GM13976 (cell line): ENCODE data around the gene TRIM27.
A peak's percentile ranks its signal among the peaks of the same experiment; 100 is the strongest.

Experiments used
- DNase-seq: peaks from one replicate; pipeline ENCODE4 v3.0.0; 2012; ENCODE audit warnings: low spot score
- in situ Hi-C: fragments of 300-500 bp; cut with MboI; formaldehyde crosslinking; loops from one replicate; pipeline ENCODE4 v1.12.0; 2022; ENCODE audit warnings: low sequenced_read_pairs, mixed read lengths, inconsistent platforms; ENCODE audit not compliant: unreplicated experiment
- TF ChIP-seq, protein P1 (sequence below): IDR thresholded peaks from 2 replicates; pipeline ENCODE4 v1.5.1; 2012; ENCODE audit warnings: borderline replicate concordance, mild to moderate bottlenecking; ENCODE audit not compliant: insufficient read depth; ENCODE audit errors: extremely low read depth, missing control alignments, control extremely low read depth

Gene TRIM27

DNA sequence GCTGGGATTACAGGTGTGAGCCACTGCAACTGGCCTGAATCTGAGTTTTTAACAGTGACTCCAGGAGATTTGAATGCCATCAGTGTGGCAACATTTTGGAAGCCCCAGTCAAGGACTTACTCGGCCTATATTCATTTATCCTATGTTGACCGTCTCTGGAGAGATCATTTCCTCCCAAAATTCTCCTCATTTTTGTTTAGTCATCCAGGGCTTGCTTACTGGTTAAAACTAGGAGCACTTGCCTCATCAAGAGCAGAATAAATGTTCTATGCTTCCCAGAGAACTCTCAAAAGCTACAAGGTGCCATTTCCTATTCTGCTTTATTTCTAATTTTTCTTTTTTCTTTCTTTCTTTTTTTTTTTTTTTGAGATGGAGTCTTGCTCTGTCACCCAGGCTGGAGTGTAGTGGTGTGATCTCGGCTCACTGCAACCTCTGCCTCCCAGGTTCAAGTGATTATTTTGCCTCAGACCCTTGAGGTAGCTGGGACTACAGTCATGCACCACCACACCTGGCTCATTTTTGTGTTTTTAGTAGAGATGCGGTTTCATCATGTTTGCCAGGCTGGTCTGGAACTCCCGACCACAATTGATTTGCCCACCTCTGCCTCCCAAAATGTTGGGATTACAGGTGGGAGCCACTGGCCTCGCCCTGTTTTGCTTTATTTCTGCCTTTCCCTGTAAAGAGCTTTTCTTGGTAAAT, 23.4 kb upstream of the TRIM27 start:
- in situ Hi-C loops: no loop called here
- TF ChIP-seq, protein P1, sequence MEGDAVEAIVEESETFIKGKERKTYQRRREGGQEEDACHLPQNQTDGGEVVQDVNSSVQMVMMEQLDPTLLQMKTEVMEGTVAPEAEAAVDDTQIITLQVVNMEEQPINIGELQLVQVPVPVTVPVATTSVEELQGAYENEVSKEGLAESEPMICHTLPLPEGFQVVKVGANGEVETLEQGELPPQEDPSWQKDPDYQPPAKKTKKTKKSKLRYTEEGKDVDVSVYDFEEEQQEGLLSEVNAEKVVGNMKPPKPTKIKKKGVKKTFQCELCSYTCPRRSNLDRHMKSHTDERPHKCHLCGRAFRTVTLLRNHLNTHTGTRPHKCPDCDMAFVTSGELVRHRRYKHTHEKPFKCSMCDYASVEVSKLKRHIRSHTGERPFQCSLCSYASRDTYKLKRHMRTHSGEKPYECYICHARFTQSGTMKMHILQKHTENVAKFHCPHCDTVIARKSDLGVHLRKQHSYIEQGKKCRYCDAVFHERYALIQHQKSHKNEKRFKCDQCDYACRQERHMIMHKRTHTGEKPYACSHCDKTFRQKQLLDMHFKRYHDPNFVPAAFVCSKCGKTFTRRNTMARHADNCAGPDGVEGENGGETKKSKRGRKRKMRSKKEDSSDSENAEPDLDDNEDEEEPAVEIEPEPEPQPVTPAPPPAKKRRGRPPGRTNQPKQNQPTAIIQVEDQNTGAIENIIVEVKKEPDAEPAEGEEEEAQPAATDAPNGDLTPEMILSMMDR: no peak
- no peak for DNase-seq

DNA sequence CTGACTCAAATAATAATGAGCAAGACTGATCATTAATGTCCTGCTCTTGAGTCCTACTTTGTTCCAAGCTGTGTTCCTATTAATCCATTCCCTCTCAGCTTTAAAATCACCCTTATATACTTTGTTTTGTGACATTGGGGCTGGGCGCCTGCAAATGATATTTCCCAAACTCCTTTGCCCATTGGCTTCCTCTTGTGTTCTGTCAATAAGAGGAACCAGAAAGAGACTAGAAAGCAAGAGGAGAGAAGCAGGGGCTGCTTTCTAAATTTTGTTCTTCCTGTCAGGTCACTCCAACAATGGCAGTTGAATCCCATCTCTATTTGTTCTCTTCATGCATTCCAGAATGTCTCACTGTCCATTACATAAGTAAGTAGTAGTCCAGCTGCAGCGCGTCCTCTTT, 21.6 kb upstream of the TRIM27 start:
- in situ Hi-C loops: no loop called here
- no peak for DNase-seq
- TF ChIP-seq, protein P1: no peak

DNA sequence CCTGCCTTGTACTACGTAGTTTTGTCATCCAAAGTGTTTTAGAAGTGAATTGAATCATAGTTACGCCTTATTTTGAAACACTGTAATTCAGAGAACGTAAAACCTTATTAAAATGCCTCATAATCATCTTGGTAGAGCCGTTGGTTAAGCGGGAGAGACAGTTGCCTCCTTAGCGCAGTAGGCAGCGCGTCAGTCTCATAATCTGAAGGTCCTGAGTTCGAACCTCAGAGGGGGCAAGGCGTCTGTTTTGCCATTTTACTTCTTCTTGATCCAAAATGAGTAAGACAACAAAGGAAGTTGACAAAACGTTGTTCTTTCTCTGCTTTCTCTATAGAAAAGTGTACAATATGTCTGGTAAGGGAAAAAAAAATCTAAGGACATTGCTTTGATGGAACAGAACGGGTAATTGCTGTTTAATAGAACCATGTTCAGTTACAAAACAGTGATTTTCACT, 20.7 kb upstream of the TRIM27 start:
- TF ChIP-seq, protein P1: no peak
- in situ Hi-C loops: no loop called here
- DNase-seq: peak; percentile 33

DNA sequence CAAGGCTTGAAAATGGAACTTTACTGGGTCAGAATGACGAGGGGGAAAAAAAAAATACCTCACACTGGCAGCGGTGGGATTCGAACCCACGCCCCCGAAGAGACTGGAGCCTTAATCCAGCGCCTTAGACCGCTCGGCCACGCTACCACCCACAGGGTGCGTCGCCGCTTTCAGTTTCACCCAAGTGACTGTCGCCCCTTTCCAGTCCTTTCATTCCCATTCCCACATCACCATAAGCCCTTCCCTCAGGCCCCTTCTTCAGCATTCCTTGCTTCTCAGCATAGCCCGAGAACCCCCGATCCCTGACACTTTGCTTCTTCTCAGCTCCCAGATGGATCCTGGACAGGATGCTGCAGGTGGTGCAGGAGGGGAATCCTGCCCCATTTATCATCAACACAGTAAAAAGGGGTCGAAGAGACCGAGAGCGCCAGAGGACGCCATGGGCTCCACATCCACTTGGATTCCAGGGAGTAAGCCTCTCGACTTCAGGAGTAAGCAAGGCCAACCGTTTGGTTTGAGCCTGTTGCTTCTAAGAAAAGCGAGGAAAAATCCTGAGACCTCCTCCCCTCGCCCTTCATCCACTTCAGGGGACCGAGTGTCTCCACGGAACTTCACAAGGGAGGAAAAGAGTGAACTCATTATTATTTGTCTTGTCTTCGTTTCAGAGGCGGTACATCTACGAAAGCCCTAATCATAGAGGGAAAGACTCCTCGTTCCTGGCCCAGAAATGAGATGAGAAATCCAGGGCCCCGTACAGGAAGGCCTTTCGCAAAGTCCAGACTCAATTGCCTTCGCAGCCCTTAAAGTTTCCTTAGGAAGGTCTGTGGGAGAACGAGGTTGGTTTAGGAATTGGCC, 20.0 kb upstream of the TRIM27 start:
- in situ Hi-C loops: no loop called here
- TF ChIP-seq, protein P1: no peak
- peak; percentile 44 for DNase-seq

DNA sequence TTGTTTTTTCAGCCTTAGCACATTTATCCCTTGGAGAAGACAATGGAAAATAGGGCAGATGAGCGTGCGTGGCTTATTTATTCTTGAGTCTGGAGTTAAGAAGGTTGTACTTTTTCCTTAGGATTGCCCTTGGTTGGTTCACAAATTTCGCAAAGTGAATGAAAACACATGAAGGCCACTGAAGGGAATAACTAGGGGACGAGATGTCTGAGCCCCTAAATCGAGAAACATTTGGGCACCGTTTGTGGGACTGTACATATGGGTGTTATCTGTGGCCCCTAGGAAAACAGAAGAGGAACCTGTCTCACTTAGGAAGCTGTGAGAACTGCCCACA, 19.4 kb upstream of the TRIM27 start:
- DNase-seq: no peak
- TF ChIP-seq, protein P1: no peak
- in situ Hi-C loops: no loop called here

DNA sequence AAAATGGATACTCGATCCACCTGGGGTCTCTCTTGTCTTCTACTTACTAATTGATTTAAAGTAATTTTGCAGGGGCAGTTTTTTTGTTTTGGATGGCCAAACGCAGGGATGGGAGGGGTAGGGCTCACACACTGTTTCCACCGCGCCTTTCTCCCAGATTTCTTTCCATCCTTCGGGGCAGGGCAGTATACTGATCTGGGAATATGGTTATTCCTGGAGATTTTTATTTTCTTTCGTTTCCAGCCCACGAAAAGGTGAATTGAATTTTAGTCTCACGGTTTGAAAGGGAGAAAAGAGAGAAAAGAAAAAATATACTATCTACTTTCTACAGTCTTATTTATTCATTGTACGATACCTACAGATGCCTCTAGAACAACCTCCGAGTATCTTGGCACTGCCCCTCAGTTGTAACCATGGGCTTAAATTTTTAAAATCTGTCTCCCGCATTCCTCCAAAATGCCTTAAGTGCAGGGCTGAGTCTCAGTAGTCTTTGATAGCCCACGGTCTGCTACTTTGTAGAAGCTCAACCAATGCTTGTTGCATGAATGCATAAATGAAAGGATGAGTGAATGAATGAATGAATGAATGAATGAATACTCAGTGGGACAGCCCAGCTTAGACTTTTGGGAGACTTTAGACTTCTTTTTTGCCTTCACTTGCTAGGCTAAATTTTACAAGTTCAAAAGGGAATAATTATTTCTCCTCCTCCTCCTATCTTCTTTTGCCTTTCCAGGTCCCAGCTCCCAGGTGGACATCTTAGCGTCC, 18.1 kb upstream of the TRIM27 start:
- no peak for DNase-seq
- TF ChIP-seq, protein P1: no peak
- in situ Hi-C loops: no loop called here
